ENCODE measurements around the gene MMS22L.

MMS22L gene

DNA sequence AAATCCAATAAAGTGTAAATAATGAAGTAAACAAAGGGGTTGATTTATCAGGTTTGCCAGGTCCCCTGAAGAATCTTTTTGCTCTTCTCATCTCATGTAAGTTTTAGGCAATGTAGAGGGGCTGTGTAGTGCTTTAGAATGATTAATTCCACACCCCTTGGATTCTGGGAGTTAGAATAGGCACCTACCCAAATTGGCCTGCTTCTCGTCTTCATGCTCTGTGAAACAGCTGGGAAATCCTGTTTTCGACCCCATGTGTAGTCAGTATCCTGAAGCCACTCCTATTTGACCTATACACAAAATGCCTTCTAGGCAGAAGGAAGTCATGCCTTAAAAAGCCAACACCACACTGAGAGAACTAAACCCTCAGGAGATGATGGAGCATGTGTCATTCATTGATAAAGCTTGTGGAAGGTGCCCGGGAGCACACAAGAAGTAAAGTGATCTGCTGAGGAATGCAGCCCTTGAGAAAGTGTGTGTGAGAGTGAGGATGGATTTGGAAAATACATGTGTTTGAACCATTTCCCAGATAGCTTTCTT, 187.6 kb downstream of the MMS22L start:
- no peak for DNase-seq (ENCODE audit: extremely low read depth in 1 of 2, low read depth in 1 of 2)

- DNase-seq (ENCODE audit: extremely low read depth in 1 of 2, low read depth in 1 of 2) = no peak
Observed at GRCh38 chr6:97094376-97094775, 188.6 kb downstream of the MMS22L start.

- no peak for DNase-seq (ENCODE audit: extremely low read depth in 1 of 2, low read depth in 1 of 2)
Observed at GRCh38 chr6:97092673-97093305, 190.2 kb downstream of the MMS22L start.

All from activated CD8-positive, alpha-beta memory T cell treated with anti-CD3 and anti-CD28 coated beads for 1 hour (primary cell).